Stomach (tissue), 9 donors: ENCODE results near the gene TSHR. TPM values are rescaled to one million over a fixed set of nuclear protein-coding genes. Genes with fewer than 3 reads are reported as not detected.
A peak's percentile ranks its signal among the peaks of the same experiment; 100 is the strongest.

Source experiments
- DNase-seq, 2 donors: peaks; one replicate each; pipeline versions ENCODE4 v3.0.0 to v3.0.0-alpha.2; 2013 to 2019
- H3K27ac ChIP-seq, 5 donors: fragments of 200-600 bp in 4 of 5; sonication (generic) in 4 of 5; one replicate each; pipeline ENCODE4 v1.5.1; 2013 to 2019; ENCODE audit warnings: mild to moderate bottlenecking in 1 of 5, moderate library complexity in 1 of 5
- H3K27me3 ChIP-seq, 3 donors: fragments of 200-600 bp; sonication (generic); one replicate each; pipeline ENCODE4 v1.5.1; 2017 to 2019; ENCODE audit warnings: mixed run types in 1 of 3
- H3K36me3 ChIP-seq, 4 donors: fragments of 200-600 bp; sonication (generic); 1 replicate in 3 of 4; 2 replicates in 1 of 4; pipeline ENCODE4 v1.5.1; 2016 to 2019
- H3K4me1 ChIP-seq, 4 donors: fragments of 200-600 bp; sonication (generic); one replicate each; pipeline ENCODE4 v1.5.1; 2016 to 2019
- H3K4me3 ChIP-seq, 4 donors: fragments of 200-600 bp; sonication (generic) in 3 of 4; one replicate each; pipeline ENCODE4 v1.5.1; 2016 to 2019; ENCODE audit warnings: mild to moderate bottlenecking in 1 of 4
- H3K9me3 ChIP-seq, 4 donors: fragments of 200-600 bp; sonication (generic); one replicate each; pipeline ENCODE4 v1.5.1; 2016 to 2019
- CTCF ChIP-seq, 7 experiments: fragments of 450-650 bp in 4 of 7; fragments of 200-600 bp in 3 of 7; sonication (generic) in 3 of 7; IDR thresholded peaks; one replicate each; pipeline ENCODE4 v1.5.1; 2016 to 2019; ENCODE audit warnings: antibody characterized with exemption in 7 of 7, control low read depth in 2 of 7, mild to moderate bottlenecking in 1 of 7
- EP300 ChIP-seq: sonication (generic); formaldehyde crosslinking; IDR thresholded peaks from one replicate; pipeline ENCODE4 v1.6.1; 2017; ENCODE audit warnings: antibody characterized with exemption
- POLR2A ChIP-seq, 4 donors: fragments of 450-650 bp; IDR thresholded peaks; one replicate each; pipeline ENCODE4 v1.6.1; 2016; ENCODE audit warnings: antibody characterized with exemption in 4 of 4, control low read depth in 2 of 4, mild to moderate bottlenecking in 1 of 4, moderate library complexity in 1 of 4
- POLR2AphosphoS5 ChIP-seq, 3 donors: sonication (generic); formaldehyde crosslinking; IDR thresholded peaks; one replicate each; pipeline ENCODE4 v1.6.1; 2016; ENCODE audit warnings: antibody characterized with exemption in 3 of 3
- WGBS, 5 donors: extraction: QIAGEN DNeasy Blood & Tissue Kit in 3 of 5; methylation state at CpG; one replicate each; pipeline versions ENCODE4 v1.1.5 to v1.1.7; 2013 to 2018; 5-methylcytosine and 5-hydroxymethylcytosine counted together
- intact Hi-C: fragments of 100-400 bp; cut with DNase I; formaldehyde crosslinking; loops from one replicate; pipeline ENCODE4 v1.15.1; 2023; ENCODE audit warnings: low total_unique reads
- polyA plus RNA-seq, 3 donors: library from polyadenylated mRNA; stranded (reverse); fragments of 200-250 nt; gene quantifications; one replicate each; pipeline ENCODE4 v1.2.3, GENCODE V29; 2013
- total RNA-seq, 5 donors: library from RNA; depleted of rRNA; stranded (reverse); fragments of >200 nt; gene quantifications; one replicate each; pipeline versions ENCODE4 v1.1.0 to v1.2.3, GENCODE V29; 2014 to 2016
- donor health status: healthy with polysubstance abuse.
- donor health status: Bipolar disorder and iron deficiency.
- donor health status: healthy.

The TSHR gene
- total and polyA plus RNA-seq, 8 donors, result 0.18 to 0.46 (median 0.45) TPM; not detected in 5

- TF ChIP-seq CTCF (IDR thresholded peaks at IDR 0.05) (no peak), POLR2A (IDR thresholded peaks at IDR 0.05) (no peak), POLR2AphosphoS5 (IDR thresholded peaks at IDR 0.05) (no peak), EP300 (no peak)
- peak overlapping the region in 4 of 5 donors; percentile 1 to 64 (median 47) for H3K27ac ChIP-seq
- no peak for DNase-seq
- H3K9me3 ChIP-seq, result no peaks in the 10 kb centered on the region
- intact Hi-C loops, result no loop called here
- H3K4me3 ChIP-seq, result peak overlapping the region; percentile 10 to 30 (median 18)
- H3K27me3 ChIP-seq, result no peaks in the 10 kb centered on the region
- H3K4me1 ChIP-seq, result peaks cover 7 to 36% (median 23%) of the 10 kb centered on the region in 4 donors
- peaks cover 0 to 29% (median 18%) of the 10 kb centered on the region in 4 donors for H3K36me3 ChIP-seq
- 51 to 73% (median 61%) methylated on average over 1 of the region's 1 CpG for WGBS, 5 donors
Observed at GRCh38 chr14:81177225-81177624, 221.8 kb downstream of the TSHR start.

- DNase-seq, result no peak
- Histone ChIP-seq H3K4me1 (peaks cover 7 to 45% (median 25%) of the 10 kb centered on the region in 4 donors), H3K4me3 (peak overlapping the region in 1 of 4 donors; percentile 15), H3K27ac (peak overlapping the region in 3 of 5 donors; percentile 40 to 64 (median 54)), H3K27me3 (no peaks in the 10 kb centered on the region), H3K9me3 (no peaks in the 10 kb centered on the region), H3K36me3 (peaks cover 0 to 33% (median 19%) of the 10 kb centered on the region in 4 donors)
- no peak for TF ChIP-seq POLR2A (IDR thresholded peaks at IDR 0.05)
- no peak for TF ChIP-seq CTCF (IDR thresholded peaks at IDR 0.05)
- no peak for TF ChIP-seq EP300
- no peak for TF ChIP-seq POLR2AphosphoS5 (IDR thresholded peaks at IDR 0.05)
- intact Hi-C loops, result no loop called here
Observed at GRCh38 chr14:81178063-81178462, 222.6 kb downstream of the TSHR start.

- H3K9me3 ChIP-seq, result no peaks in the 10 kb centered on the region
- 82 to 89% (median 88%) methylated on average over 2 of the region's 2 CpGs for WGBS, 5 donors
- no peak for TF ChIP-seq EP300
- TF ChIP-seq CTCF (IDR thresholded peaks at IDR 0.05), result no peak
- TF ChIP-seq POLR2A (IDR thresholded peaks at IDR 0.05), result no peak
- no peak for TF ChIP-seq POLR2AphosphoS5 (IDR thresholded peaks at IDR 0.05)
- peak overlapping the region in 1 of 5 donors; percentile 41 for H3K27ac ChIP-seq
- DNase-seq, result no peak
- no peaks in the 10 kb centered on the region for H3K27me3 ChIP-seq
- H3K4me1 ChIP-seq, result peaks cover 7 to 60% (median 28%) of the 10 kb centered on the region in 4 donors
- H3K4me3 ChIP-seq, result no peak overlapping the region
- H3K36me3 ChIP-seq, result peaks cover 5 to 45% (median 30%) of the 10 kb centered on the region in 4 donors
- intact Hi-C loops, result no loop called here
Observed at GRCh38 chr14:81179631-81180030, 224.2 kb downstream of the TSHR start.

- no peak overlapping the region for H3K4me3 ChIP-seq
- peaks cover 8 to 89% (median 79%) of the 10 kb centered on the region in 4 donors for H3K36me3 ChIP-seq
- H3K9me3 ChIP-seq, result no peaks in the 10 kb centered on the region
- WGBS, 5 donors, result 94 to 97% (median 96%) methylated on average over 5 of the region's 5 CpGs
- intact Hi-C loops, result no loop called here
- DNase-seq, result no peak
- peaks cover 0 to 16% (median 4%) of the 10 kb centered on the region in 4 donors for H3K4me1 ChIP-seq
- TF ChIP-seq CTCF (IDR thresholded peaks at IDR 0.05) (no peak), EP300 (no peak), POLR2A (IDR thresholded peaks at IDR 0.05) (no peak), POLR2AphosphoS5 (IDR thresholded peaks at IDR 0.05) (no peak)
- H3K27ac ChIP-seq, result no peak overlapping the region
- H3K27me3 ChIP-seq, result no peaks in the 10 kb centered on the region
Observed at GRCh38 chr14:81187832-81188522, 232.6 kb downstream of the TSHR start.
